Central memory CD4-positive, alpha-beta T cell (primary cell): ENCODE measurements around the gene COQ8B.
A peak's percentile ranks its signal among the peaks of the same experiment; 100 is the strongest.
"Not testable (repeated sequence)": the region's sequence is repeated elsewhere in the genome, so short reads cannot be mapped to it uniquely, and the experiment has no call there.

Experiments used
- DNase-seq: peaks from one replicate; pipeline ENCODE4 v3.0.0; 2022
- total RNA-seq, 3 experiments: gene quantifications; one replicate each; lab custom pipeline; 2026; lab: John Stamatoyannopoulos, UW

COQ8B gene
- 17.8 to 46.7 (median 37.8) reads per million in 3 experiments for total RNA-seq

GRCh38 chr19:40716482-40717324 is at the start of gene COQ8B, which contains the start of gene ITPKC:
Gene COQ8B, minus strand, starts transcription at chr19:40716886. Its CDS starts 2,254 bp downstream, at chr19:40714632.
Gene ITPKC, plus strand, starts transcription at chr19:40717112. Its CDS starts 24 bp downstream, at chr19:40717136.
- DNase-seq, result peak; percentile 98

- not testable (repeated sequence) for DNase-seq
Measured at GRCh38 chr19:40766385-40766784, 49.7 kb upstream of the COQ8B start.

- DNase-seq, result no peak
Measured at GRCh38 chr19:40763963-40764362, 47.3 kb upstream of the COQ8B start.

- DNase-seq, result no peak
Measured at GRCh38 chr19:40763526-40763925, 46.8 kb upstream of the COQ8B start.

- no peak for DNase-seq
Measured at GRCh38 chr19:40762754-40763470, 46.2 kb upstream of the COQ8B start.

- no peak for DNase-seq
Measured at GRCh38 chr19:40759352-40759751, 42.7 kb upstream of the COQ8B start.

GRCh38 chr19:40758491-40758890 is 41.8 kb upstream of the COQ8B start:
- DNase-seq, result no peak

- peak; percentile 28 for DNase-seq
Measured at GRCh38 chr19:40756502-40757110, 39.9 kb upstream of the COQ8B start.

GRCh38 chr19:40755791-40756190 is 39.1 kb upstream of the COQ8B start:
- DNase-seq, result no peak

- DNase-seq, result no peak
Measured at GRCh38 chr19:40755248-40755624, 38.5 kb upstream of the COQ8B start.

GRCh38 chr19:40754611-40755247 is 38.0 kb upstream of the COQ8B start:
- no peak for DNase-seq

GRCh38 chr19:40752257-40752781 is 35.6 kb upstream of the COQ8B start:
- DNase-seq, result no peak

GRCh38 chr19:40750874-40751537 is 34.3 kb upstream of the COQ8B start, which contains the start of gene SNRPA:
Gene SNRPA, plus strand, starts transcription at chr19:40751203. Its CDS starts 206 bp downstream, at chr19:40751409.
- DNase-seq, result peak; percentile 98

GRCh38 chr19:40750058-40750873 is 33.6 kb upstream of the COQ8B start, which contains the start of gene ACTMAP:
Gene ACTMAP, minus strand, starts transcription at chr19:40750477. Its CDS starts 674 bp downstream, at chr19:40749803.
- DNase-seq, result peak; percentile 100

GRCh38 chr19:40747536-40747935 is 30.9 kb upstream of the COQ8B start:
- DNase-seq, result no peak

- no peak for DNase-seq
Measured at GRCh38 chr19:40745402-40745780, 28.7 kb upstream of the COQ8B start.

- no peak for DNase-seq
Measured at GRCh38 chr19:40744554-40745401, 28.1 kb upstream of the COQ8B start.

GRCh38 chr19:40743926-40744325 is 27.2 kb upstream of the COQ8B start:
- DNase-seq, result no peak

- no peak for DNase-seq
Measured at GRCh38 chr19:40742886-40743285, 26.2 kb upstream of the COQ8B start.

- no peak for DNase-seq
Measured at GRCh38 chr19:40742477-40742876, 25.8 kb upstream of the COQ8B start.
